ENCODE measurements around the gene KRTAP2-3.
"Not testable (repeated sequence)": the region's sequence is repeated elsewhere in the genome, so short reads cannot be mapped to it uniquely, and the experiment has no call there.

The KRTAP2-3 gene

DNA sequence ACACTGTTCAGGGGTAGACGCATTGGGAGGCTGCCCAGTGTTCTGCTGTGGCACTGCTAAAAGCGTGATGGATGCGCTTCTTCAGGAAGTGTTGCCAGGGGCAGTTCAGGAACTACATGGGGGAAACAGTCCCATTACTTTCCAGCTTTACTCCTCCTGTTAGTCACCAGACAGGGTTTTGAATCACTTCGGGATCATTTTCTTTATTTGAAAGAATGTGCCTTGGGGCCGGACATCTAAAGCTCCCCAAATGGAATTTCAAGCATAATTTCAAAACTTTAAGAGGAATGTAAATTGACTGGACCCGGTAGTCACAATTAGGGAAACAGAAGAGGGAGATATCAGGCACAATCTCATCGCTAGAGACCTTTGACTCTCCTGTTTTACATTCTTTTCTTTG lies 11.5 kb downstream of the KRTAP2-3 start:
- Histone ChIP-seq H3K79me2 (ENCODE audit: insufficient read depth, low read length) (no peaks in the 10 kb centered on the region), H4K20me1 (ENCODE audit: low read depth, low read length) (no peaks in the 10 kb centered on the region), H3K4me2 (ENCODE audit: low read depth, low read length, poor library complexity, severe bottlenecking) (no peak overlapping the region), H3K27ac (ENCODE audit: low read depth, low read length) (no peak overlapping the region), H3K9me2 (replicated peaks; ENCODE audit: insufficient read depth, low read length) (no peaks in the 10 kb centered on the region), H3K27me3 (ENCODE audit: low read length) (no peaks in the 10 kb centered on the region), H3K4me3 (ENCODE audit: insufficient read depth, low read length, poor library complexity, severe bottlenecking) (no peak overlapping the region), H3F3A (ENCODE audit: insufficient read depth) (0 out of 2 replicates have a peak, but pooled peaks cover 3% of the 10 kb centered on the region), H2AFZ (ENCODE audit: low read depth, low read length, severe bottlenecking) (no peak overlapping the region), H3K9ac (ENCODE audit: low read length) (no peak overlapping the region), H3K36me3 (ENCODE audit: low read length) (no peaks in the 10 kb centered on the region), H3K9me3 (ENCODE audit: insufficient read depth, low read length) (no peaks in the 10 kb centered on the region)
- no peak for TF ChIP-seq EZH2phosphoT487 (conservative IDR thresholded peaks at IDR 0.05; ENCODE audit: low read length)
- TF ChIP-seq, protein P1, sequence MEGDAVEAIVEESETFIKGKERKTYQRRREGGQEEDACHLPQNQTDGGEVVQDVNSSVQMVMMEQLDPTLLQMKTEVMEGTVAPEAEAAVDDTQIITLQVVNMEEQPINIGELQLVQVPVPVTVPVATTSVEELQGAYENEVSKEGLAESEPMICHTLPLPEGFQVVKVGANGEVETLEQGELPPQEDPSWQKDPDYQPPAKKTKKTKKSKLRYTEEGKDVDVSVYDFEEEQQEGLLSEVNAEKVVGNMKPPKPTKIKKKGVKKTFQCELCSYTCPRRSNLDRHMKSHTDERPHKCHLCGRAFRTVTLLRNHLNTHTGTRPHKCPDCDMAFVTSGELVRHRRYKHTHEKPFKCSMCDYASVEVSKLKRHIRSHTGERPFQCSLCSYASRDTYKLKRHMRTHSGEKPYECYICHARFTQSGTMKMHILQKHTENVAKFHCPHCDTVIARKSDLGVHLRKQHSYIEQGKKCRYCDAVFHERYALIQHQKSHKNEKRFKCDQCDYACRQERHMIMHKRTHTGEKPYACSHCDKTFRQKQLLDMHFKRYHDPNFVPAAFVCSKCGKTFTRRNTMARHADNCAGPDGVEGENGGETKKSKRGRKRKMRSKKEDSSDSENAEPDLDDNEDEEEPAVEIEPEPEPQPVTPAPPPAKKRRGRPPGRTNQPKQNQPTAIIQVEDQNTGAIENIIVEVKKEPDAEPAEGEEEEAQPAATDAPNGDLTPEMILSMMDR (IDR thresholded peaks at IDR 0.05; ENCODE audit: insufficient read depth, low read length, poor library complexity, severe bottlenecking), result no peak

DNA sequence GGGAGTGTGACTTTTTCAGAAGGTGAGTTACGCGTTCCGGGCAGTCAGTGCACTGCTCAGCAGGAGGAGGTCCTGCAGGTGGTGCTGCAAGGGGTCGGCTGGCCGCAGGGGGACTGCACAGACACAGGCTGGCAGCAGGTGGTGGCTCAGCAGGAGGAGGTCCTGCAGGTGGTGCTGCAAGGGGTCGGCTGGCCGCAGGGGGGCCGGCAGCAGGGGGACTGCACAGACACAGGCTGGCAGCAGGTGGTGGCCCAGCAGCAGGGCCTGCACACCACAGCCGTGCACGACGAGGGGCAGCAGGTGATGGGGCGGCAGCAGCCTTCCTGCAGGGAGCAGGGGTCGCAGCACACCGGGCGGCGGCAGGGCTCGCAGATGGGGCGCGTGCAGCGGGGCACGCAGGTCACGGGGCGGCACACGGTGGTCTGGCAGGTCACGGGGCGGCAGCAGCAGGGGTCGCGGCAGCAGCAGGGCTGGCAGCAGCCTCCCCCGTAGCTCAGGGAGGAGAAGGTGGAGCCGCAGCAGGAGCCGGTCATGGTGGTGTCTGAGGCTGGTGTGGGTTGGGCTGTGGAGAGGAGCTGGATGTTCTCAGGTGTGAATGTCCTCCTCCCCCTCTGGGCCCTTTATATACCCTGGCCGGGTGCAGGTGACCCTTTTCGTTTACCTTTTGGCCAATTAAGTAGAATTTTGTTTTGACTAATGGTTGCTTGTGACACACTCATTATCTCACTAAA lies 13.0 kb downstream of the KRTAP2-3 start, which contains the start of gene KRTAP2-1:
TSS of gene KRTAP2-1 (minus strand) at position 582 of the 731 bp plus-strand sequence. CDS start at position 533, 49 bp downstream.
- H4K20me1 ChIP-seq (ENCODE audit: low read depth, low read length); H3K9me2 ChIP-seq (replicated peaks; ENCODE audit: insufficient read depth, low read length); H2AFZ ChIP-seq (ENCODE audit: low read depth, low read length, severe bottlenecking); H3K4me2 ChIP-seq (ENCODE audit: low read depth, low read length, poor library complexity, severe bottlenecking); H3K9ac ChIP-seq (ENCODE audit: low read length); H3F3A ChIP-seq (ENCODE audit: insufficient read depth); H3K36me3 ChIP-seq (ENCODE audit: low read length); H3K4me3 ChIP-seq (ENCODE audit: insufficient read depth, low read length, poor library complexity, severe bottlenecking); H3K27ac ChIP-seq (ENCODE audit: low read depth, low read length); H3K79me2 ChIP-seq (ENCODE audit: insufficient read depth, low read length); H3K27me3 ChIP-seq (ENCODE audit: low read length): not testable (repeated sequence)
- peaks cover 12% of the 10 kb centered on the region; the same call in 1 of the 2 replicates for H3K9me3 ChIP-seq (ENCODE audit: insufficient read depth, low read length)

DNA sequence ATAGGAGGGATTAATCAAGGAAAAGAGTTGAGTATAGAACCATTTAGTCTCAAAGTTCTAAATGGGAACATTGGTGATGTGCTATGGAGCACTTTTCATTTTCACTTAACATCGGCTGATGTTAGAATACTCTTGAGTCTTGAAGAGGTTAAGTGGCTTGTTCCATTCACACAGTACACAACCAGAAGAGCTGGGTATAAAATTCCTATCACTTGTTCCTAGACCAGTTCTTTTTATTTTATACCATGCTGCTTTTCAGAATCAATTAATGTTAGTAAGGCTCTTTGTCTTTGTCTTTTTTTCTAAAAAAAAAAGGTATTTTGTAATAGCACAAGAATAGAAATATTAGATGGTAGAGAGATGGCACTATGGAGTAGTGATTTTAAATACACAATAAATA lies 17.0 kb downstream of the KRTAP2-3 start:
- Histone ChIP-seq H2AFZ (ENCODE audit: low read depth, low read length, severe bottlenecking) (no peak overlapping the region), H3K27me3 (ENCODE audit: low read length) (0 out of 2 replicates have a peak, but pooled peaks cover 3% of the 10 kb centered on the region), H4K20me1 (ENCODE audit: low read depth, low read length) (no peaks in the 10 kb centered on the region), H3K9me2 (replicated peaks; ENCODE audit: insufficient read depth, low read length) (no peaks in the 10 kb centered on the region), H3K4me2 (ENCODE audit: low read depth, low read length, poor library complexity, severe bottlenecking) (no peak overlapping the region), H3K36me3 (ENCODE audit: low read length) (no peaks in the 10 kb centered on the region), H3K9ac (ENCODE audit: low read length) (no peak overlapping the region), H3K27ac (ENCODE audit: low read depth, low read length) (no peak overlapping the region), H3K79me2 (ENCODE audit: insufficient read depth, low read length) (no peaks in the 10 kb centered on the region), H3F3A (ENCODE audit: insufficient read depth) (no peaks in the 10 kb centered on the region), H3K9me3 (ENCODE audit: insufficient read depth, low read length) (peaks cover 12% of the 10 kb centered on the region; the same call in 1 of the 2 replicates), H3K4me3 (ENCODE audit: insufficient read depth, low read length, poor library complexity, severe bottlenecking) (no peak overlapping the region)
- TF ChIP-seq, protein P1 (IDR thresholded peaks at IDR 0.05; ENCODE audit: insufficient read depth, low read length, poor library complexity, severe bottlenecking), result no peak
- no peak for TF ChIP-seq EZH2phosphoT487 (conservative IDR thresholded peaks at IDR 0.05; ENCODE audit: low read length)

DNA sequence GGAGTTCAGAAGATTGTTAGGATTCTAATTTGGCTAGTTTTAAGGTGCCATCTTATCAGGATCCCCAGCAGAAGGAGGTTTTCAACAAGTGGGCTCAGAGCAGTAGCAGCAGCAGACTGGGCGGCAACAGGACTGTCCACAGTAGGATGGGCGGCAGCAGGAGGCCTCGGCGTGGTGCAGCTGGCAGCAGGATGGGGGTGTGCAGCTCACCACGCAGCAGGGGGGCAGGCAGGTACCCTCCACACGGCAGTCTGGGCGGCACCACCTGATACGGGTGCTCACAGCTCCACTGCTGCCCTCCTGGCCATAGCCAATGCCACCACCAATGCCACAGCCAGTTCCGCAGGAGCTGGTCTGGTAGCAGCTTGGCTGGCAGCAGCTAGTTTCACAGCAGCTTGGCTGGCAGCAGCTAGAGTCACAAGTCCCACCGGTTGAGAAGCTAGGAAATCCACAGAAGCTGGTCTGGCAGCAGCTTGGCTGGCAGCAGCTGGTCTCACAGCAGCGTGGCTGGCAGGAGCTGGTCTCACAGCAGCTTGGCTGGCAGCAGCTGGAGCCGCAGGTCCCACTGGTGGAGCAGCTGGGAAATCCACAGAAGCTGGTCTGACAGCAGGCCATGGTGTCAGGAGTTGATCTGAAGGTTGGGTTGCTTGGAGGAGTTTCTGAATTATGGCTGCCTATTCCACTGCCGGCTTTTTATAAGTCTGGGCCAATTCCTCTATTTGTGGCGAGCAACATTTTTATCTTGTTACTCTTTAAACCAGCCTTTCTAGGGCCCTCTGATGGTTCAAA lies 18.9 kb downstream of the KRTAP2-3 start, which contains the start of gene KRTAP1-1:
TSS of gene KRTAP1-1 (minus strand) at position 668 of the 789 bp plus-strand sequence. CDS start at position 615, 53 bp downstream.
- H3K27ac ChIP-seq (ENCODE audit: low read depth, low read length); H3K9me2 ChIP-seq (replicated peaks; ENCODE audit: insufficient read depth, low read length); H3K27me3 ChIP-seq (ENCODE audit: low read length); H3K36me3 ChIP-seq (ENCODE audit: low read length); H3F3A ChIP-seq (ENCODE audit: insufficient read depth); H3K4me2 ChIP-seq (ENCODE audit: low read depth, low read length, poor library complexity, severe bottlenecking); H3K9ac ChIP-seq (ENCODE audit: low read length); H3K4me3 ChIP-seq (ENCODE audit: insufficient read depth, low read length, poor library complexity, severe bottlenecking); H3K79me2 ChIP-seq (ENCODE audit: insufficient read depth, low read length); H2AFZ ChIP-seq (ENCODE audit: low read depth, low read length, severe bottlenecking); H4K20me1 ChIP-seq (ENCODE audit: low read depth, low read length): not testable (repeated sequence)
- H3K9me3 ChIP-seq (ENCODE audit: insufficient read depth, low read length), result peaks cover 12% of the 10 kb centered on the region; the same call in 1 of the 2 replicates

Measured in SU-DHL-6 (cell line).